HG03135 (cell line): ENCODE results near the gene RTBDN.

Experiments used
- ATAC-seq: cut with Tn5 transposase; IDR thresholded peaks from one replicate; pipeline ENCODE4 v1.9.1; 2021; ENCODE audit warnings: mild to moderate bottlenecking, moderate library complexity; ENCODE audit not compliant: unreplicated experiment

RTBDN gene

GRCh38 chr19:12834566-12834943, at the start of gene RTBDN:
Gene RTBDN, minus strand, starts transcription at chr19:12834579. Its CDS starts 4,600 bp downstream, at chr19:12829979.
- ATAC-seq, result no peak

- no peak for ATAC-seq
These were observed 48.2 kb upstream of the RTBDN start for GRCh38 chr19:12882589-12882988.

- ATAC-seq, result peak; percentile 78
These were observed 46.9 kb upstream of the RTBDN start, which contains the start of gene DNASE2 for GRCh38 chr19:12881172-12881808. Gene DNASE2, minus strand, starts transcription at chr19:12881449. Its CDS starts 74 bp downstream, at chr19:12881375.

GRCh38 chr19:12880551-12881171, 46.3 kb upstream of the RTBDN start:
- ATAC-seq, result peak; percentile 23

- no peak for ATAC-seq
These were observed 40.7 kb upstream of the RTBDN start for GRCh38 chr19:12875086-12875485.

- no peak for ATAC-seq
These were observed 39.7 kb upstream of the RTBDN start for GRCh38 chr19:12873891-12874745.

GRCh38 chr19:12872941-12873890, 38.8 kb upstream of the RTBDN start:
- ATAC-seq, result no peak

- no peak for ATAC-seq
These were observed 37.9 kb upstream of the RTBDN start for GRCh38 chr19:12872255-12872654.

GRCh38 chr19:12871681-12872080, 37.3 kb upstream of the RTBDN start:
- no peak for ATAC-seq

GRCh38 chr19:12868540-12869112, 34.2 kb upstream of the RTBDN start:
- no peak for ATAC-seq

GRCh38 chr19:12867120-12868099, 33.0 kb upstream of the RTBDN start:
- no peak for ATAC-seq

GRCh38 chr19:12866416-12867119, 32.2 kb upstream of the RTBDN start:
- ATAC-seq, result no peak

- ATAC-seq, result no peak
These were observed 31.5 kb upstream of the RTBDN start for GRCh38 chr19:12865746-12866415.

- no peak for ATAC-seq
These were observed 30.6 kb upstream of the RTBDN start for GRCh38 chr19:12864721-12865715.

- ATAC-seq, result no peak
These were observed 29.8 kb upstream of the RTBDN start for GRCh38 chr19:12864143-12864542.

GRCh38 chr19:12859546-12859945, 25.2 kb upstream of the RTBDN start:
- no peak for ATAC-seq
